Upper lobe of left lung (tissue), 6 donors: ENCODE data around the gene MBOAT1. TPM values are rescaled to one million over a fixed set of nuclear protein-coding genes. Genes with fewer than 3 reads are reported as not detected.

Experiments used
- ATAC-seq, 2 donors: fragments of 200-7000 bp; cut with Tn5 transposase; one replicate each; pipeline ENCODE4 v1.9.1; 2022; ENCODE audit warnings: mild to moderate bottlenecking in 2 of 2, moderate library complexity in 2 of 2; ENCODE audit not compliant: low FRiP score in 2 of 2
- DNase-seq, 2 donors: peaks; one replicate each; pipeline ENCODE4 v3.0.0-alpha.2; 2019 to 2020
- H3K27ac ChIP-seq, 4 donors: fragments of 200-600 bp; sonication (generic); one replicate each; pipeline ENCODE4 v1.5.1; 2016 to 2019
- H3K27me3 ChIP-seq, 4 donors: fragments of 200-600 bp; sonication (generic); one replicate each; pipeline ENCODE4 v1.5.1; 2017 to 2019
- H3K36me3 ChIP-seq, 4 donors: fragments of 200-600 bp; sonication (generic); one replicate each; pipeline ENCODE4 v1.5.1; 2016 to 2019
- H3K4me1 ChIP-seq, 4 donors: fragments of 200-600 bp; sonication (generic); one replicate each; pipeline ENCODE4 v1.5.1; 2018 to 2019
- H3K4me3 ChIP-seq, 4 donors: fragments of 200-600 bp; sonication (generic); one replicate each; pipeline ENCODE4 v1.5.1; 2017 to 2019; ENCODE audit warnings: mild to moderate bottlenecking in 2 of 4, moderate library complexity in 1 of 4
- H3K9me3 ChIP-seq, 4 donors: fragments of 200-600 bp; sonication (generic); one replicate each; pipeline ENCODE4 v1.5.1; 2018 to 2019
- EP300 ChIP-seq, 4 donors: sonication (generic); formaldehyde crosslinking; IDR thresholded peaks; one replicate each; pipeline ENCODE4 v1.5.1; 2017; ENCODE audit warnings: antibody characterized with exemption in 4 of 4, control low read depth in 2 of 4
- POLR2A ChIP-seq, 4 donors: fragments of 450-650 bp; IDR thresholded peaks; one replicate each; pipeline ENCODE4 v1.5.1; 2016 to 2017; ENCODE audit warnings: antibody characterized with exemption in 4 of 4, mild to moderate bottlenecking in 2 of 4
- POLR2AphosphoS5 ChIP-seq, 2 donors: sonication (generic); formaldehyde crosslinking; IDR thresholded peaks; one replicate each; pipeline ENCODE4 v1.5.1; 2017; ENCODE audit warnings: antibody characterized with exemption in 2 of 2
- WGBS, 2 donors: methylation state at CpG; one replicate each; pipeline ENCODE4 v1.1.5; 2017 to 2018; 5-methylcytosine and 5-hydroxymethylcytosine counted together
- total RNA-seq, 6 donors: library from RNA; depleted of rRNA in 4 of 6; stranded (reverse); fragments of >200 nt in 4 of 6; gene quantifications; one replicate each; pipeline versions ENCODE4 v1.1.0 to v1.2.1, GENCODE V29; 2016 to 2021
- TF ChIP-seq, protein P1 (sequence below), 6 experiments: fragments of 450-650 bp in 4 of 6; fragments of 200-600 bp in 2 of 6; sonication (generic) in 2 of 6; IDR thresholded peaks; one replicate each; pipeline ENCODE4 v1.5.1; 2016 to 2019; ENCODE audit warnings: antibody characterized with exemption in 6 of 6
- donor health status: DM: no; HTN: no; CAD: no; lungs with moderate emphysema.
- donor health status: DM: no; HTN: yes; CAD: no; lungs with severe emphysema.

MBOAT1 gene
- total RNA-seq, 6 donors from 2014 or later = 4.2 to 17.5 (median 12.2) TPM

DNA sequence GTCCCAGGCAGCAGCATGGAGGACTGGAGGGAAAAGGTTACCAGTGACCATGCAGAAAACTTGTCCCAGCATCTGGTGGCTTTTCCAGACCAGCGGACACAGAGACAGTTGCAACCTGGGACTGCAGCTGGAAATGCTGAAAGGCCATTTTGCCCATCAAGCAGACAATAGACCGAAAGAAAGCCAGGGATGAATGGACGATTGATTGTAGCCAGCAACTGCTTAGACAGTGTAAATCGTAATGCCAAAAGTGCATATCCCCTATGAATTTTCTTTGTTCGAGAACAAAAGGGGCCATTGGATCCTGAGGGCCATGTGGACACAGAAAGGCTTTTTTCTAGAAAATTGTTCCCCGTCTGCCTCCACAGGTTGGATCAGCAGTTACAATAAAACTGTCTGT, 115.7 kb downstream of the MBOAT1 start:
- H3K4me3 ChIP-seq = no peak overlapping the region
- TF ChIP-seq, protein P1, sequence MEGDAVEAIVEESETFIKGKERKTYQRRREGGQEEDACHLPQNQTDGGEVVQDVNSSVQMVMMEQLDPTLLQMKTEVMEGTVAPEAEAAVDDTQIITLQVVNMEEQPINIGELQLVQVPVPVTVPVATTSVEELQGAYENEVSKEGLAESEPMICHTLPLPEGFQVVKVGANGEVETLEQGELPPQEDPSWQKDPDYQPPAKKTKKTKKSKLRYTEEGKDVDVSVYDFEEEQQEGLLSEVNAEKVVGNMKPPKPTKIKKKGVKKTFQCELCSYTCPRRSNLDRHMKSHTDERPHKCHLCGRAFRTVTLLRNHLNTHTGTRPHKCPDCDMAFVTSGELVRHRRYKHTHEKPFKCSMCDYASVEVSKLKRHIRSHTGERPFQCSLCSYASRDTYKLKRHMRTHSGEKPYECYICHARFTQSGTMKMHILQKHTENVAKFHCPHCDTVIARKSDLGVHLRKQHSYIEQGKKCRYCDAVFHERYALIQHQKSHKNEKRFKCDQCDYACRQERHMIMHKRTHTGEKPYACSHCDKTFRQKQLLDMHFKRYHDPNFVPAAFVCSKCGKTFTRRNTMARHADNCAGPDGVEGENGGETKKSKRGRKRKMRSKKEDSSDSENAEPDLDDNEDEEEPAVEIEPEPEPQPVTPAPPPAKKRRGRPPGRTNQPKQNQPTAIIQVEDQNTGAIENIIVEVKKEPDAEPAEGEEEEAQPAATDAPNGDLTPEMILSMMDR (IDR thresholded peaks at IDR 0.05) = no peak
- TF ChIP-seq EP300 (IDR thresholded peaks at IDR 0.05) (no peak), POLR2AphosphoS5 (IDR thresholded peaks at IDR 0.05) (no peak), POLR2A (IDR thresholded peaks at IDR 0.05) (no peak)
- no peaks in the 10 kb centered on the region for H3K27me3 ChIP-seq
- H3K4me1 ChIP-seq = no peaks in the 10 kb centered on the region
- H3K9me3 ChIP-seq = no peaks in the 10 kb centered on the region
- no peak overlapping the region for H3K27ac ChIP-seq
- no peak for DNase-seq
- peaks cover 0 to 19% (median 9%) of the 10 kb centered on the region in 4 donors for H3K36me3 ChIP-seq
- WGBS, 2 donors = 93 to 99% methylated on average over 6 of the region's 6 CpGs
- no peak for ATAC-seq

GRCh38 chr6:20095436-20095835, 116.8 kb downstream of the MBOAT1 start:
- H3K27me3 ChIP-seq = no peaks in the 10 kb centered on the region
- WGBS, 2 donors = 94 to 97% methylated on average over 6 of the region's 6 CpGs
- no peak overlapping the region for H3K4me3 ChIP-seq
- no peak overlapping the region for H3K27ac ChIP-seq
- ATAC-seq = no peak
- DNase-seq = no peak
- H3K9me3 ChIP-seq = no peaks in the 10 kb centered on the region
- H3K36me3 ChIP-seq = peaks cover 0 to 12% (median 4%) of the 10 kb centered on the region in 4 donors
- H3K4me1 ChIP-seq = no peaks in the 10 kb centered on the region
- TF ChIP-seq, protein P1 (IDR thresholded peaks at IDR 0.05) = no peak
- no peak for TF ChIP-seq POLR2AphosphoS5 (IDR thresholded peaks at IDR 0.05)
- no peak for TF ChIP-seq EP300 (IDR thresholded peaks at IDR 0.05)
- no peak for TF ChIP-seq POLR2A (IDR thresholded peaks at IDR 0.05)

- ATAC-seq (peak in 1 of 2 donors; percentile 65), DNase-seq (no peak)
- Histone ChIP-seq H3K9me3 (peaks cover 0 to under 1% (median 0%) of the 10 kb centered on the region in 4 donors), H3K4me3 (no peak overlapping the region), H3K36me3 (no peaks in the 10 kb centered on the region), H3K4me1 (no peaks in the 10 kb centered on the region), H3K27ac (no peak overlapping the region), H3K27me3 (no peaks in the 10 kb centered on the region)
- whole genome bisulfite sequencing, 2 donors = 17 to 19% methylated on average over 1 of the region's 1 CpG
- TF ChIP-seq POLR2A (IDR thresholded peaks at IDR 0.05) (no peak), POLR2AphosphoS5 (IDR thresholded peaks at IDR 0.05) (no peak), EP300 (IDR thresholded peaks at IDR 0.05) (no peak)
- TF ChIP-seq, protein P1 (IDR thresholded peaks at IDR 0.05) = peak; percentile 50 to 79 (median 71)
These were observed 120.2 kb downstream of the MBOAT1 start for GRCh38 chr6:20092071-20092566.

DNA sequence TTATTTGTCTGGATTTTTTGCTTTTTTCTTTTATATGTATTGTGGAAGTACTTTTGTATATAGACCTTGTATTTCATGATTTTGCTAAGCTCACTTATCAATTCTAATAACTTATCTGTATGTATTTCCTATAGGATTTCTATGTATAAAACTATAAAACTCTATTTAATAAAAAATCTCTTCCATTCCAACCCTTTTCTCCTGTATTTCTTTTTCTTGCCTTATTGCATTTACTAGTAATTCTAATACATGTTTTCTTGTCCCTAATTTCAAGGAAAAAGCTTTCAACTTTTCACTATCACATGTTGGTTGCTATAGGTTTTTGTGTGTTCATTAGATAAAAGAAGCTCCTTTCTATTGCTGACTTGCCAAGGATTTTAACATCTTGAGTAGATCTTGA, 125.3 kb downstream of the MBOAT1 start:
- no peak for DNase-seq
- H3K27ac ChIP-seq = no peak overlapping the region
- no peak for TF ChIP-seq POLR2AphosphoS5 (IDR thresholded peaks at IDR 0.05)
- H3K4me1 ChIP-seq = no peaks in the 10 kb centered on the region
- H3K27me3 ChIP-seq = no peaks in the 10 kb centered on the region
- peaks cover 0 to 5% (median 0%) of the 10 kb centered on the region in 4 donors for H3K9me3 ChIP-seq
- no peak for ATAC-seq
- H3K36me3 ChIP-seq = no peaks in the 10 kb centered on the region
- no peak overlapping the region for H3K4me3 ChIP-seq

DNA sequence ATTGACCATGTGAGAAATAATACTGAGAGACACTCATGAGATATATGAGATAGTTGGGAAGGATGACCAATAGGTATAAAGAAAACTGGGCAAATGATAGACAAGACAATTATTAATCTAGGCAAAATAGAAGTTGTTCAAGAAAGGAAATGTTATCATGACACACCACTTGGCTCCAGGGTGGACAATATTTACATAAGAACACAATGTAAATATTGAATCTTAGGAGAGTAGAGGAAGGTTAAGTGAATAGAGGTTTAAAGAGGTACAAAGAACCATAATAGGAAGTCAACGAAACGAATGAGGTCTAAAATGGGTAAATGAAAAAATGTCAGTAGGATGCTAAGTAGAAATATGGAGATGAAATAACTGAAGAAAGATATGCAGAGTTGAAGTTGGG, 126.5 kb downstream of the MBOAT1 start:
- 50 to 53% methylated on average over 2 of the region's 2 CpGs for WGBS, 2 donors
- no peaks in the 10 kb centered on the region for H3K36me3 ChIP-seq
- ATAC-seq = no peak
- no peak overlapping the region for H3K4me3 ChIP-seq
- no peaks in the 10 kb centered on the region for H3K27me3 ChIP-seq
- H3K27ac ChIP-seq = no peak overlapping the region
- H3K4me1 ChIP-seq = no peaks in the 10 kb centered on the region
- H3K9me3 ChIP-seq = peaks cover 0 to 5% (median 0%) of the 10 kb centered on the region in 4 donors
- TF ChIP-seq, protein P1 (IDR thresholded peaks at IDR 0.05) = no peak
- TF ChIP-seq EP300 (IDR thresholded peaks at IDR 0.05) = no peak
- no peak for TF ChIP-seq POLR2AphosphoS5 (IDR thresholded peaks at IDR 0.05)
- no peak for DNase-seq
